Measurements from ENCODE around the gene CEBPZOS.
"Not testable (repeated sequence)": the region's sequence is repeated elsewhere in the genome, so short reads cannot be mapped to it uniquely, and the experiment has no call there.

The CEBPZOS gene

GRCh38 chr2:37189452-37190153, 6.7 kb upstream of the CEBPZOS start:
- DNase-seq (ENCODE audit: low spot score), result peak; percentile 79
- ChIA-PET POLR2A (ENCODE audit: low non-redundant PET) (no interaction called here), CTCF (no interaction called here)
- peak overlapping the region; percentile 44 for H3K27ac ChIP-seq
- TF ChIP-seq CTCF (conservative IDR thresholded peaks at IDR 0.05; ENCODE audit: low read depth), result no peak

GRCh38 chr2:37190290-37190689, 6.0 kb upstream of the CEBPZOS start:
- ChIA-PET POLR2A (ENCODE audit: low non-redundant PET) (no interaction called here), CTCF (no interaction called here)
- DNase-seq (ENCODE audit: low spot score), result no peak
- H3K27ac ChIP-seq, result no peak overlapping the region
- TF ChIP-seq CTCF (conservative IDR thresholded peaks at IDR 0.05; ENCODE audit: low read depth), result no peak

- ChIA-PET CTCF (no interaction called here), POLR2A (ENCODE audit: low non-redundant PET) (no interaction called here)
- no peak for TF ChIP-seq CTCF (conservative IDR thresholded peaks at IDR 0.05; ENCODE audit: low read depth)
- DNase-seq (ENCODE audit: low spot score), result no peak
- no peak overlapping the region for H3K27ac ChIP-seq
Measured at GRCh38 chr2:37191253-37191652, 5.0 kb upstream of the CEBPZOS start.

- no peak for TF ChIP-seq CTCF (conservative IDR thresholded peaks at IDR 0.05; ENCODE audit: low read depth)
- no peak for DNase-seq (ENCODE audit: low spot score)
- POLR2A ChIA-PET (ENCODE audit: low non-redundant PET), result no interaction called here
- CTCF ChIA-PET, result no interaction called here
- no peak overlapping the region for H3K27ac ChIP-seq
Measured at GRCh38 chr2:37191747-37192146, 4.5 kb upstream of the CEBPZOS start.

GRCh38 chr2:37192551-37192950, 3.7 kb upstream of the CEBPZOS start:
- ChIA-PET CTCF (no interaction called here), POLR2A (ENCODE audit: low non-redundant PET) (interaction anchor here (0.7 kb wide), 1 partner anchor 13 kb away, joined by 6 read pairs; no protein-coding TSS in a partner anchor)
- DNase-seq (ENCODE audit: low spot score), result no peak
- no peak overlapping the region for H3K27ac ChIP-seq
- no peak for TF ChIP-seq CTCF (conservative IDR thresholded peaks at IDR 0.05; ENCODE audit: low read depth)

GRCh38 chr2:37195862-37196319, 405 bp upstream of the CEBPZOS start:
- DNase-seq (ENCODE audit: low spot score); CTCF ChIA-PET; POLR2A ChIA-PET (ENCODE audit: low non-redundant PET): not testable (repeated sequence)
- peak overlapping the region; percentile 87 for H3K27ac ChIP-seq

GRCh38 chr2:37198681-37199065, 2.4 kb downstream of the CEBPZOS start:
- ChIA-PET POLR2A (ENCODE audit: low non-redundant PET) (no interaction called here), CTCF (no interaction called here)
- DNase-seq (ENCODE audit: low spot score), result no peak
- no peak for TF ChIP-seq CTCF (conservative IDR thresholded peaks at IDR 0.05; ENCODE audit: low read depth)
- no peak overlapping the region for H3K27ac ChIP-seq

Data from RWPE1 (cell line).